NCI-H2171 treated with DMSO at 0.1 percent for 48 hours (cell line): ENCODE measurements around the gene SREBF2.
A peak's percentile ranks its signal among the peaks of the same experiment; 100 is the strongest.
"Not testable (repeated sequence)": the region's sequence is repeated elsewhere in the genome, so short reads cannot be mapped to it uniquely, and the experiment has no call there.

Source experiments
- DNase-seq: peaks from one replicate; lab custom pipeline; 2025; lab: John Stamatoyannopoulos, UW

The SREBF2 gene

DNA sequence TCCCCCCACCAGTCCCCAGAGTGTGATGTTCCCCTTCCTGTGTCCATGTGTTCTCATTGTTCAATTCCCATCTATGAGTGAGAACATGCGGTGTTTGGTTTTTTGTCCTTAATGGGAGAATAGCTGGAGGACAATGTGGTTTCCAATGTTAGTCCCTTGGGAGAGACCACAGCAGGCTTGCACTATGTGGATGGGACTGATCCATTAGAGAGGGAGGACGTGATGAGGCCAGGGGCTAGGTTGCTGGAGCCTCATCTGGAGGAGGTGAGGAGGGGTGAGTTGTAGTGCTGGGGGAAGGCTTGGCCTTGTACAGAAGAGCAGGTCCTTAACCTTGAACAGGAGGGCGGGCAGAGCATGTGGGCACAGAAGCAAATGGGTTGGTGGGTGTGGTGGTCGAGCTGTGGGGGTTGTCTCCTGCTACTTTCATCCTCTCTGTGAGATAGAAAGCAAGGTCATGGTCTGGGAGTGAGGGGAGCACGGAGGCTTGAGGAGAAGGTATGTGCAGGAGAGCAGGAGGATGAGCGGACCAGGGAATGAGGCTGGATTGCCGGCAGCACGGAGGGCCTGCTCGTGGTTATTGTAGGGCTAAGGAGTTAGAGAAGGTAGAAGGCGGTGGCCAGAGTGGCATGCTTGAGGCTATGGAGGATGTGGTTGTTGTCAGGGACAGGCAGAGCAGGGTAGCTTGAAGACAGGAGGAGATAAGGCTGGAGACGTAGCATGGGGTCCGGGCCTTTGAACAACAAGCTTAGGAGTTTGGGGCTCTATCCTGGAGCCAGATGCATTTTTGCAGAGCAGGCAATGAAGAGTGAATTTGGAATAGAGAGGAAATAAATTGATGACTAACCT, 11.2 kb upstream of the SREBF2 start:
- DNase-seq: no peak

DNA sequence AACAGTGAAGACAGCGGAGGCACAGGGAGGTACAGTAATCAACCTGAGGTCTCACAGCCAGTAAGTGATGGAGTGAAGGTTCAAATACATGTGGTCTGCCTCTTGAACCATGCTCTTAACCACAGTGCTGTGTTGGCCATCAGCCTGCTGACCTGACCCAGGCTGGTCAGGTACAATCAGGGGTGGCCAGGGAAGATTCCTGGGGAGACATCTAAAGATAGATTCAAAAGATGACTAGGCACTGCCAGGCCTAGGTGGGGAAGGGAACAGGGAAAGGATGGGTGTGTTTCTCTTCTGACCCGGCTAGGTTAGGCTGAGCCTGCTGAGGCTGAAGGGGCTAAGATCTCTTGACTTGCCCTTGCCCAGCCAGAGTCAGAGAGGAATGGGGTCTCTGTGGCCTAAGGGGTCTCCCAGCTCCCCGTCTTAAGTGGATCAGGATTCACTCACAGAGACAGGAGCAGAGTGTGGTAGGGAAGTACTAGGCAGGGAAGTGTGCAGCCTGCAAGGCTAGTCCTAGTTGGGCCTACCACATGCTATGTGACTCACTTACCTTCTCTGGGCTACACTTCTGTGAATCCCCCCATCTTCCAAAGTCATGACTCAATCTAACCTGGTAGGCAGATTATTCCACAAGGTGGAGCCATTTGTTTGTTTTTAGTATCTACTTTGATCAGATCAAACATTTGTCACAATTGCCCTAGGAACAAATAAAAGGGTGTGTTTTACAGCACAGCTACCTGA, 10.4 kb upstream of the SREBF2 start:
- DNase-seq: peak; percentile 68

DNA sequence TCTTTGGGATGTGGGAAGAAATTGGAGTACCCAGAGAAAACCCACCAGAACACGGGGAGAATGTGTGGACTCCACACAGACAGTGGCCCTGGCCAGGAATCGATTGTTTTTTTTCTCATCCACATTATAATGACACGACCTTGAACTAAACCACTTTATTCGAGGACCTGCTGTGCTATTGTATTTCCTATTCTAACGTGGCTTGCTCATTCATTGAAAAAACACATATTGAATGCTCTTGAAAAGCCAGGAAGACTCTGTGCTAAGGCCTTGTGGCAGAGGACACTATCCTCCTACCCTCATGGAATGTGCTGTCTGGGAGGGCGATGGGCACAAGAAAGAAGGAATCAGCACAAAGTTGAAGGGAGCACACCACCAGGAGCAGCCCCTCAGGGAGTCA, 9.1 kb upstream of the SREBF2 start:
- DNase-seq: no peak

DNA sequence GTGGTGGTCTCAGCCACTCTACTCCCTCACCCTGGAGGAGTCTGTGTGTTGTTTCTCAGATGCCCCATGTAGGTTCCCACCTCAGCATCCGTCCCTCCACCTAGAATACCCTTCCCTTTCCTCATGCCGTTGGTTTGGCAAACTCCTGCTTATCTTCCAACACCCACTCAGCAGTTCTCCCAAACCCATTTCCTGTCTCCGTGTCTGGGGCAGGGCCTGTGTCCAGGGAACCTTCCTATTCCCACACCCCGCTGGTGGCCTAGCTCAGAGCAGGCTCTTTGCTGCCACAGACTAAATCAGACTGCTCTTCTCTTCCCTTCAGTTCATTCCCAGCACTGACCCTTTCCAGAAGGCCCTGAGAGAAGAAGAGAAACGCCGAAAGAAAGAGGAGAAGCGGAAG, 7.5 kb upstream of the SREBF2 start:
- no peak for DNase-seq

DNA sequence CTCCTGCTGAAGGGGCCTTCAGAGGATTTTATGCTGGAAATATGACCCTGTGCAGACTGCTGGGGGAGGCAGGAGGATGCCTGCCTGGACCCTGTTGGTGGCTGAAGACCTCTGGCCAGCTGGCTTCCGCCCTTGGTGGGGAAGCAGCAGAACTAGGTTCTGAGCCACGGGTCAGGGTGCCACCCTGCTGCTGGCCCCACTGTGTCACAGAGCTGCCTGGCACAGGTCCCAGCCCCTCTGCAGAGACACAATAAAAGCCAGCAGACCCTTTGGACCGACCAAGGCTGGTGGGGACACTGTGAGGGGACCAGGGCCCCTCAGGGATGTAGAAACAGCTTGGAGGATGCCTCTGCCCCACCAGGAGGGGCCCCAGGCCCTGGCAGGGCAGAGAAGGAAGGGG, 6.9 kb upstream of the SREBF2 start:
- DNase-seq: no peak

DNA sequence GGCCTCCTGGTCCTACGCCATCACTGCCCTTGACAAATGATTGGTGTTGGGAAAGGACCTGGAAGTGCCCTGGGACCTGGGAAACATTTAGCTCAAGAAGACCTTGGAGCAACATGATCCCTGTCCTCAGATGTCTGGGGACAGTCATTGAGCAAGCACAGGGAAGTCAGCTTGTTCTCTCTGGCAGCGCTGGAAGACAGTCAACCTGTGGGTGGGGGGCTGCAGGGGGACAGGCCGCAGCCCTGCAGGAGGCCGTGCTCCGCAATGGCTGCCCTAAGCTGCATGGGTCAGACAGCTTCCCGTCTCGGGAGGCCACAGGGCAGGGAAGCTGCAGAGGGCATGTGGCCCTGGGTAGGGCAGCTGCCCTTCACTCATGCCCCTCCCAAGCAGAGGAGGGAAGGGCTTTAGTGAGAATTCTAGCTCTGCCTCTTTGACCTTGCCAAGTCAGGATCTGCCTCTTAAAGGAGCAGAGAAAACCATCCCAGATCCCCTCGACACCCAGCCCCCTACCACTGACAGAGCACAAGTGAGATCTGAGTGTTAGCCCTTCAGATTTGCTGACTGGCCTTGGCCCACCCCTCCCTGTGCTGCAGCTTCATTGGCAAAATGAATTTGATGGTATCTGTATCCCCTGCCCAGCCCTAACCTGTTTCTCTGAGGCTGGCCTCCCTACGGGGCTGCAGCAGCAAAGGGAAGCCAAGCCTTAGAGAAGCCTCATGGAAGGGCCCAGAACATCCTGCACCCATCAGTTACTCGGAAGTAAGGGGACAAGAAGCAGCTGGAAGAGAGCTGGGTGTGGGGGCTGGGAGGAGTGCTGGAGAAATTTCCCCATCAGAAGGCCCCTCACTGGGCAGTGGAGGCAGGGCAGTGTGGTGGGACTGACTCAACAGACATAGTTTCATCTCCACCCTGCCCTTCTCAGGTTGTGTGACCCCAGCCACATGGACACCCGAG, 6.2 kb upstream of the SREBF2 start:
- DNase-seq: no peak

DNA sequence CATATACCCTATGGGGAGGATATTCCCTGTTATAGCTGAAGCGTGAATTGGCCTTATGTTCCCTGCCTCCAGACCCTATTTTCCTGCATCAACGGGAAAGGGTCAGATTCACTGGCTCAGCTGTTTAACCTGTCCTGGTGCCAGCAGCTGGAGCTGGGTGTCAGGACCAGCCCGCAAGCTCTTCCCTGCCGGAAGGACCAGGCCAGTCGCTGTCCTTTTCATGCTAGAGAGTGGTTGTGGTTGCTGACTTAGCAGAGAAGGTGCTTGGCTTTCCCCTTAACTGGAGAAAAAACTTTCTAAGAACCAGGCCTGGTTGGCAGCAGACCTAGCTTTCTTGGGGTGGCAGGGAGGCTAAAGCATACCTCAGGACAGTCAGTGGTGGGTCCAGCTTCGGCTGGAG, 5.2 kb upstream of the SREBF2 start:
- no peak for DNase-seq

DNA sequence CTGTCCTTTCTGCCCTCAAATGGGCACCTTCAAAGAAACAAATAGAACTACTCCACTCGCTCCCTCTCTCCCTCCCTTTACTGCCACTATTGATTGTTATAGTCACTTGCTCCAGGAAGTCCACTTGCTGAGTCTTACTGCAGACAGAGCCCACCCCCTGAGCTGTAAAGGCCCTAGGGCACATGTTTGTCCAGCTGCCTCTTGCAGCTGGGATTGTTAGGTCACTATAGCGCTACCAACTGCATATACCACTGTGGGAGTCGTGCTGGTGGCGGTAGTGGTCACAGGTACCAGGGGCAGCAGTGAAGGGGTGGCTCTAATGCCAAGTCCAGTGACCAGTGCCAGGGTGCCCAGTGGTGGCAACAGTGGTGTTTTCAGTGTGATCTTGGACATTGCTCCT, 4.4 kb upstream of the SREBF2 start:
- no peak for DNase-seq

DNA sequence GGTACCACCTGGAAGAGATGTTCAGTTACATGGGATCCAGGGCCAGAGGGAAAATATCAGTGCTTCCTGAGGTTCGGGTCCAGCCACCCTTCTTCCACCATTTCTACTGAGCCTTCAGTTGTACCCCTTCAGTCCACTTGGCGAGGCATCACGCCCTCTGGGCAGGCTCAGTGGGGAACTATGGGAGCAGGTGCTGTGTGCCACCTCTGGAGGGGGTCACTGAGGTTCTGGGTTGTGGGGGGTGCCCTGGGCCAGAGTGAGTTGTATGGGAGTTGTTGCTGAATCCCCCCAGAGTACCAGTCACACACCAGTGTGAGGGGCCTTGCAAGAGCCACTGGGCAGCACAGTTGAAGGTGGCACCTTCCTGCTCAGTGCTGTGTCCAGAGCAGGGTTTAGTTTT, 2.7 kb upstream of the SREBF2 start:
- DNase-seq: no peak

DNA sequence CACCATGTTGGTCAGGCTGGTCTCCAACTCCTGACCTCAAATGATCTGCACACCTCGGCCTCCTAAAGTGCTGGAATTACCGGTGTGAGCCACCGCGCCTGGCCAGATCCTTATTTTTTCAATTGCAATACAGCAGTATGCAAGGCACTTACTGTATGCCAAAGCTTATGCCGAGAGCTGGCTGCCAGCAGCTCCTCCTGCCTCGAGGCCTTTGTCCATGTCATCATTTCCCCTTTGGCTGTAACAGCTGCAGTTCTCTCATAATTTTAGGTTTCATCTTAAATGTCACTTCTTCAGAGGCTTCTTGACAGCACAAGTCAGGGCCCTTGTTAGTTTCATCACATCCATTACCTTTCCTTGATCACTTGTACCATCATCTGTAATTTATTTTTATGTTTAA, 1.5 kb upstream of the SREBF2 start:
- DNase-seq: no peak

DNA sequence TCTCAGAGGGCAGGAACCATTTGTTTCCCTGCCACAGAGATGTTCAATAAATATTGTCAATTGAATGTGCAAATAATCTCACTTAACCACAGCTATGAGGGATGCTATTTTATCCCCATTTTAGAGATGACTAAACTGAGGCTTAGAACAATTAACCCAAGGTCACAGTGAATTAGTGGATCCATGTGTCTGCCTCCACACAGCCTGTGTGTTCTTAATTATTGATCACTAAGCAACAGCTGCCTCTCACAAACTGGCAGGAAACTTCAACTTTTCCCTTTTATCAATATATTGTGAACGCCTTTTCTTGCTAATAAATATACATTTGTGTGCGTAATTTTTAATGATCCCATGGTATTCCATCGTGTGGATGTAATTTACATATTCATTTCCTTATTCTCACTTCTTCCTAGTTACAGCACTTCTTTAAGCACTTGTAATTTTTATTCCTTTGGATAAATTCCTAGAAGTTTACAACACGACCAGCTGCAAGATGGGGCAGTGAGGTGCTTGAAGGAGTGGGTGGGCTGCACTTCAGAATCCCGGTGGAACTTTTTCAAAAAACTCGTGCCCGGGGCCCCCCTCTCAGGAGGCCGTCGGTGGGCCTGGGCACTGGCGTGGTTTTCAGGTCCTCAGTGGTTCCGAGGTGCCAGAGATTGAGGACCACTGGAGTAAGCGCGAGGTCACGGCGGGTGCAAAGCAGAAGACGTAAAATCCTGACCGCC, 915 bp upstream of the SREBF2 start:
- DNase-seq: peak; percentile 66

DNA sequence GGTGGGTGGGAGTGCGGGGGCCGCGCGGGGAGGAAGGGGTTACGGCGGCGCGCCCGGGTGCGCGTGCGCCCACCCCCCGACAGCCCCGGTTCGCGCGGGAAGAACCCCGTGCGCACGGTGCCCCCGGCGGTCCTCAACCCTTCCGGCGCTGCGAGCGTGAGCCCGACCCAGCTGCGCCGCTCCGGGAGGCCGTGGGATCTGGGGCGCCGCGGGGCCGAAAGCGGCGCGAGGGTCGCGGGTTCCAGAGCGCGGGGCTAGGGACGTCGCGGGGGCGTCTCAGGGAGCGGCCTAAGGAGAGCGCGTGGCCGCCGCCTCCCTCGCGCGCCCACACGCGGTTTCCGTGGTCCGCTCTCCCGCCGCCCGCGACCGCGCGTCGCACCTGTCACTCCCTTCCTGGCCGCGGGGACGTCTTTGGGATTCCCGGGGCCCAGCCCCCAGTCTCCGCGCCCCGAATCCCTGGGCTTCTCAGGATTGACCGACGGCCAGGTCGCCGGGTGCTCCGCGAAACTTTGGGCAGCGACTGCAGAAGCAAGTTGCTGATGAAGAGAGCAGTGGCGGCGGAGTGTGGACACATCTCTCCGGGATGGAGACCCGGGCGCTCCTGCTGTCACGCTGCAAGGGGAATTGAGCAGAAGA, 582 bp downstream of the SREBF2 start:
- DNase-seq: peak; percentile 57

DNA sequence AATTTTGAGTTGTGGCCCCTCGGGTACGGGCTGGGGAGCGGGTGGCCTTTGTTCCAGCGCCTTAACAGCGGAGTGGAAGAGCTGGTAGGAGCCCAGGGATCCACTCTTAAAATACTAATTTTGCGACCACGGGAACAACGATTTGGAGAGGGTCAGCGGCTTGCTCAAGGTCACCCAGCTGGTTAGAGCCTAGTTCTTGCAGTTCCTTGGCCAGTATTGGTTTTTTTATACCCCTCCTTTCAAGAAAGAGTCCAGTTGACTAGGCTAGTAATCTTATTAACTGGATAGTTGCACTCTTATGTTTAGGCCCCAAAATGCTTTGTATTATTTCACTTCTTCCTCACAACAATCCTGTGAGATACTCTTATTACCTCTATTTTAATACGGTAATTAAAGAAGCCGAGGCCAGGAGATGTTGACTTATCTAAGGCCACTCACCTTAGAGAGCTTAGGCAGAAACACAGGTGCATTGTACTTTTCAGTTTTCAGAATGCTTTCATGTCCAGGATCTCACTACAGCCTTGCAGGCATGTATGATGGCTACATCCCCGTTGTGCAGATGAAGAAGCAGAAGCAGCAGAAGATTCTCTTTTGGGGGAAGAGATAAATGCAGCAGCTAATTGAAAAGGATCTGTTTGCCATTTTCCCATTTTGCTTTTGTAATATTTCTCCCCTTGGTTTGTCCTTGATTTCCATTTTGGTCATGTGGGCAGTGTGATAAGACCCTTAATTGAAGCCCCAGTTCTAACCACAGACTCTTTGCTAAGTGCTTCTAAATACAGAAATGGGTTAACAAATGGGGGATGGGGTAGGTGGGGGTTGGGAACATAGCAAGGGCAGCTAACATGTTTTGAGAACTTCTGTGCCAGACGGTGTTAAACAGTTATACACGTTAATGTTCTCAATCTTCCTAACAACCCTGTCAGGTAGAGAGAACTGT, 1.4 kb downstream of the SREBF2 start:
- no peak for DNase-seq

DNA sequence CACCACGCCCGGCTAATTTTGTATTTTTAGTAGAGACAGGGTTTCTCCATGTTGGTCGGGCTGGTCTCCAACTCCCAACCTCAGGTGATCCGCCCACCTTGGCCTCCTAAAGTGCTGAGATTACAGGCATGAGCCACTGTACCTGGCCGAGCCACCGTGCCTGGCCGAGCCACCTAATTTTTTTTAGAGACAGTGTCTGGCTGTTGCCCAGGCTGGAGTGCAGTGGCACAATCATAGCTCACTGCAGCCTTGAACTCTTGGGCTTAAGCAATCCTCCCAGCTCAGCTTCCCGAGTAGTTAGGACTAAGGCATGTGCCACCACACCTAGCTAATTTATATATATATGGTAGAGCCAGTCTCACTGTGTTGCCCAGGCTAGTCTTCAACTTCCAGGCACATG, 2.6 kb downstream of the SREBF2 start:
- DNase-seq: not testable (repeated sequence)

DNA sequence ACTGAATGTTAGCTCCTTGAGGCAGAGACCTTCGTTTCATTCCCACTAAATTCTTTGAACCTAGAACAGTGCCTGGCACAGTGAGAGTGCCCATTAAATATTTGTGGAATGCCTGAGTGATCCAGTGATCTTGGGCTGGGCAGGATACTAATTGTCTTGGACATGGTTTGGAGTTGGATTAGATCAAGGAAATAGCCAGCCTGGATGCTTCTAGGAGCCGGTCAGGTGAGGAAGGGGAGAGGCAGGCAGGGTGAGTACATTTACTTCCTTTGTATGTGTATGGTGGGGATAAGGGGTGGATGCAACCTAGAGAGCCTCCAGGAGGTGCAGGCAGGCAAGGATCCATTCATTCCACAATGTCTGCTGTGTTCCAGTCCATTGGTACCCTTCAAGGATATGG, 3.6 kb downstream of the SREBF2 start:
- no peak for DNase-seq

DNA sequence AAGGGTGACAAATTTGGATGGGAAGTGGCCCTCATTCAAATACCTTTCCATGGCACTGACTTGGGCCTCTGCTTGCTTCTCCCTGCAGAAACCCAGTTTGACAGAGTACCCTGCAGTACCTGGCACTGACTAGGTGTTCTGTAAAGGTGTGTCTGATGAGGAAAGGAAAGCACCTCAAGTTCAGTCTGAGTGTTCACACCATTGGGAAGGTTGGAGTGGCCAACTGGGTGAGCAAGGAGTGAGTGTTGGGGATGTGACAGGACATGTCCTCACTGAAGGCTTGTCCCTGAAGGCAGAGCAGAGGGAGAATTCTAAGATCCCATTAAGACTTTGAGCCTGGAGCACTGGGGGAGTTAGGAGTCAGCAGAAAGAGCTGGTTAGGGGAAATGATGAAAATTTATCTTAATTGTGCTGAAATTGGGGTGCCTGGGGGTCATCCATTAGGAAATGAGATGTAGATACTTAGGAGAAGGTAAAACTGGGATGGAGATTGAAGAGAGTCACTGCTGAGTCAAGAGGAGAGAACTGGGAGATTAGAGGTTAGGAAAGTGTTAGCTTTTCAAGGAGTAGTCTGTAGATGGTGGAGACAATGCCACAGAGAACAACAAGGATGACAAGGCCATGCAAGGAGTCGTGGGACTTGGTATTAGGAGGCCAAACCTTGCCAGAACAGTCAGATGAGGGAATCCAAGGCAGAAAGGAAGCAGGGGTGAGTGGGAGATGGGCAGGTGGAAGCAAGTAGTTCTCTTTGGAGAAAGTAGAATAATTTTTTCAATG, 6.1 kb downstream of the SREBF2 start:
- DNase-seq: no peak

DNA sequence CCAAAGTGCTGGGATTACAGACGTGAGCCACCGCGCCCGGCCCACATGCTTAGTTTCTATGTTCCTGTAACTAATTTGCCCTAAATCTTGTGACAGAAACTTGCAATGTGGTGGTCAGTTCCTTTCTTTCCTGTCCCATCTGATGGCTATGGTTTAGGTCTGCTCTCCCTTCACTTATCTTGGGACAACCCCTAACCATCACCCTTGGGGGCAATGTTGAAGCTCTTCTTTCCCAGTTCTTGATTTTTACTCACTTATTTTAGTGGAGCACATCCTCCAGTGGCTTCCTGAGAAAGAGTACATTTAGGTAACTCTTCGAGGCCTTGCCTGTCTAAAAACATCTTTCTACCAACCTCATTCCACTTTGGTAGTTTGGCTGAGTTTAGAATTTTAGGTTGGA, 7.3 kb downstream of the SREBF2 start:
- DNase-seq: no peak

DNA sequence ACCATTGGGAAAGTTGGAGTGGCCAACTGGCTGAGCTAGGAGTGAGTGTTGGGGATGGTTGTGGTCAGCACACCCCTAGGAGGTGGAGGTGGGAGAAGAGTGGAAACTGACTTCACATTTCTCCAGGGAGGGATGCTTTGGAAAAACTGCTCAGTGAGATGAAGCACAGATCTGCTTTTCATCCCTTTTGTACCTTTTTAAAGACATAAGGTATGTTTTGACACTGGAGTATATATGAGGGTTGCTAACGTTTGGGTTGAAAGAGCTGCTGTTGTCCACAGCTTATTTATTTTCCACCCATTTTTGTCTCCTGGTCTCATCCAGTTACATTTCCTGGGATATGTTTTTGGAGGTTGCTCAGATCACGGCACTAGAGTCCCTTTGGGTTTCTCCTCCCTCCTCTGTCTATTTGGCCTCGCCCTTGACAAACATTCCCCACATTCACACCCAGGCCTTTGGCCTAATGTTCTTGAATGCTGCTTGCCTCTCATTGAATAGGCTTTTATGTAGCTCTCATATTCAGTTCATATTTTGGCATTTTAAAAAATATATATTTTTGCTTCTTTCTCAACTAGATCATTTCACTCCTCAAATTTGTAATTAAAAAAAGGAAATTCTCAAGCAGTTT, 8.3 kb downstream of the SREBF2 start:
- DNase-seq: no peak
